Endothelial cell of umbilical vein (primary cell): Measurements from ENCODE around the gene PTAFR. TPM values are rescaled to one million over a fixed set of nuclear protein-coding genes. Genes with fewer than 3 reads are reported as not detected.

Source experiments
- BruUV-seq: library from RNA; stranded (reverse); fragments of 400-500 nt; replicated peaks from 2 replicates; lab custom pipeline; 2021; lab: Mats Ljungman, UMichigan
- CTCF ChIA-PET: fragments of 300-600, 350-600 bp; sonication (Branson Sonifier 250); formaldehyde crosslinking; loops from one replicate; lab custom pipeline; 2021; ENCODE audit warnings: antibody characterized with exemption, inconsistent platforms; lab: Charles Lee
- POLR2A ChIA-PET: fragments of 300-600, 350-600 bp; sonication (Branson Sonifier 250); formaldehyde crosslinking; loops from one replicate; lab custom pipeline; 2021; ENCODE audit warnings: antibody characterized with exemption, inconsistent platforms; lab: Charles Lee
- DNase-seq: peaks from one replicate; pipeline ENCODE4 v3.0.0-alpha.2; 2011; ENCODE audit warnings: low read depth, low spot score
- FAIRE-seq: peaks from 2 replicates; lab custom pipeline; 2011; peaks lifted over from hg19 to GRCh38; lab: Jason Lieb, UNC
- H2AFZ ChIP-seq: 2 replicates; pipeline ENCODE4 v1.6.0; 2012; ENCODE audit warnings: low read depth, low read length, control low read depth, inconsistent platforms
- H3K27ac ChIP-seq: 2 replicates; pipeline ENCODE4 v1.5.1; 2011; ENCODE audit warnings: low read depth, mild to moderate bottlenecking, control low read depth, low read length, moderate library complexity; ENCODE audit not compliant: insufficient read depth
- H3K27me3 ChIP-seq, 2 experiments: 2 replicates each; pipeline versions ENCODE4 v1.6.0 to v1.6.1; 2011; ENCODE audit warnings: low read length in 2 of 2, mixed read lengths in 1 of 2; ENCODE audit not compliant: control insufficient read depth in 2 of 2, insufficient read depth in 2 of 2
- H3K36me3 ChIP-seq, 2 experiments: 2 replicates in 1 of 2; 3 replicates in 1 of 2; pipeline ENCODE4 v1.5.1; 2011; ENCODE audit warnings: low read length in 2 of 2, mild to moderate bottlenecking in 1 of 2, moderate library complexity in 1 of 2; ENCODE audit not compliant: control insufficient read depth in 2 of 2, insufficient read depth in 2 of 2; ENCODE audit errors: extremely low read depth in 1 of 2
- H3K4me1 ChIP-seq: 3 replicates; pipeline ENCODE4 v1.5.1; 2011; ENCODE audit warnings: mild to moderate bottlenecking, low read length; ENCODE audit not compliant: control insufficient read depth, insufficient read depth; ENCODE audit errors: extremely low read depth
- H3K4me2 ChIP-seq: 2 replicates; pipeline ENCODE4 v1.6.1; 2011; ENCODE audit warnings: low read length, control low read depth, mixed read lengths; ENCODE audit not compliant: insufficient read depth
- H3K4me3 ChIP-seq, 3 experiments: fragments of 200-600 bp in 1 of 3; sonication (generic), shearing (Covaris generic) in 1 of 3; replicated peaks in 1 of 3; 2 replicates each; pipeline ENCODE4 v1.5.1; 2011 to 2016; ENCODE audit warnings: control low read depth in 3 of 3, low read length in 3 of 3, mild to moderate bottlenecking in 2 of 3, inconsistent platforms in 1 of 3, low read depth in 1 of 3, moderate library complexity in 1 of 3; ENCODE audit not compliant: insufficient read depth in 1 of 3
- H3K79me2 ChIP-seq: 2 replicates; pipeline ENCODE4 v1.6.0; 2012; ENCODE audit warnings: low read length, inconsistent platforms; ENCODE audit not compliant: control insufficient read depth, insufficient read depth
- H3K9ac ChIP-seq: replicated peaks from 2 replicates; pipeline ENCODE3; 2011; ENCODE audit warnings: low read length, control low read depth; ENCODE audit not compliant: insufficient read depth; ENCODE audit errors: extremely low read depth
- H3K9me1 ChIP-seq: replicated peaks from 3 replicates; pipeline ENCODE4 v1.6.0; 2011; ENCODE audit warnings: mild to moderate bottlenecking, low read length; ENCODE audit not compliant: control insufficient read depth, insufficient read depth; ENCODE audit errors: extremely low read depth
- H3K9me3 ChIP-seq: replicated peaks from 2 replicates; pipeline ENCODE4 v1.5.1; 2012; ENCODE audit warnings: low read length, inconsistent platforms; ENCODE audit not compliant: control insufficient read depth, insufficient read depth
- H4K20me1 ChIP-seq: replicated peaks from 2 replicates; pipeline ENCODE3; 2011; ENCODE audit warnings: mild to moderate bottlenecking, low read length; ENCODE audit not compliant: control insufficient read depth, insufficient read depth; ENCODE audit errors: extremely low read depth
- EZH2 ChIP-seq: IDR thresholded peaks from 2 replicates; pipeline ENCODE4 v1.6.1; 2012; ENCODE audit warnings: borderline replicate concordance, low read depth, mild to moderate bottlenecking, moderate library complexity, low read length, inconsistent platforms; ENCODE audit not compliant: severe bottlenecking
- FOS ChIP-seq: IDR thresholded peaks from 2 replicates; pipeline ENCODE4 v1.6.1; 2011; ENCODE audit warnings: mild to moderate bottlenecking, low read length, moderate library complexity, borderline replicate concordance; ENCODE audit not compliant: insufficient read depth
- GATA2 ChIP-seq: IDR thresholded peaks from 2 replicates; pipeline ENCODE4 v1.7.0; 2011; ENCODE audit warnings: low read depth, mild to moderate bottlenecking, moderate library complexity, mixed read lengths, low read length; ENCODE audit not compliant: insufficient read length, insufficient read depth
- JUN ChIP-seq: IDR thresholded peaks from 2 replicates; pipeline ENCODE4 v1.6.1; 2011; ENCODE audit warnings: borderline replicate concordance, low read depth; ENCODE audit not compliant: insufficient read length, insufficient read depth
- MAX ChIP-seq: IDR thresholded peaks from 2 replicates; pipeline ENCODE4 v1.6.1; 2011; ENCODE audit not compliant: insufficient read depth, insufficient read length
- MYC ChIP-seq: IDR thresholded peaks from one replicate; pipeline ENCODE4 v1.6.1; 2011; ENCODE audit warnings: mild to moderate bottlenecking, low read depth, low read length
- POLR2A ChIP-seq: IDR thresholded peaks from 2 replicates; pipeline ENCODE4 v1.6.1; 2012; ENCODE audit warnings: low read depth, mild to moderate bottlenecking, control low read depth, low read length
- POLR2AphosphoS5 ChIP-seq: IDR thresholded peaks from 2 replicates; pipeline ENCODE4 v1.6.1; 2012; ENCODE audit warnings: low read depth, mild to moderate bottlenecking, control low read depth, low read length, moderate library complexity; ENCODE audit not compliant: insufficient read depth
- dilution Hi-C: fragments of 300-500 bp; cut with MboI; formaldehyde crosslinking; loops from one replicate; pipeline ENCODE4 v1.15.0; 2019; ENCODE audit warnings: low sequenced_read_pairs; ENCODE audit not compliant: extremely low pct_ligation_motif_present
- intact Hi-C: fragments of 100-400 bp; cut with micrococcal nuclease; formaldehyde crosslinking; loops from one replicate; pipeline ENCODE4 v1.10.0; 2022
- polyA plus RNA-seq, 4 experiments: library from polyadenylated mRNA; depleted of rRNA in 3 of 4; stranded (reverse) in 3 of 4; unstranded in 1 of 4; fragments of >200 nt; gene quantifications; 2 replicates each; pipeline versions ENCODE4 v1.2.1 to v1.2.3, GENCODE V29; 2011 to 2012; ENCODE audit warnings: missing spikeins in 1 of 4
- total RNA-seq: library from RNA; stranded (reverse); gene quantifications from 2 replicates; pipeline ENCODE4 v1.2.3, GENCODE V29; 2021
- TF ChIP-seq, protein P1 (sequence below), 2 donors: IDR thresholded peaks; 1 replicate in 1 of 2; 2 replicates in 1 of 2; pipeline ENCODE4 v1.5.1; 2011; ENCODE audit warnings: low read length in 2 of 2, mild to moderate bottlenecking in 2 of 2, moderate library complexity in 2 of 2, control low read depth in 1 of 2, inconsistent platforms in 1 of 2, low read depth in 1 of 2; ENCODE audit not compliant: insufficient read depth in 1 of 2; ENCODE audit errors: extremely low read depth in 1 of 2

The PTAFR gene
- total and polyA plus RNA-seq, 2 donors (not counting 3 experiments of a cell fraction or from before 2014, with no cell fraction given), result 0.20 to 0.32 TPM

GRCh38 chr1:28199328-28200233 lies 23.1 kb upstream of the PTAFR start:
- H3K4me2 ChIP-seq, result no peak overlapping the region
- no peaks in the 10 kb centered on the region for H3K27me3 ChIP-seq
- TF ChIP-seq FOS (no peak), MAX (no peak), EZH2 (no peak), MYC (no peak)
- no peak overlapping the region for H3K4me3 ChIP-seq
- peaks cover 17 to 27% of the 10 kb centered on the region in 2 experiments for H3K36me3 ChIP-seq
- POLR2A ChIA-PET, result no interaction called here
- no peak overlapping the region for H2AFZ ChIP-seq
- DNase-seq (no peak), FAIRE-seq (no peak)
- no peaks in the 10 kb centered on the region for H3K79me2 ChIP-seq
- CTCF ChIA-PET, result no interaction called here
- no peaks in the 10 kb centered on the region for H3K9me3 ChIP-seq
- no peaks in the 10 kb centered on the region for H3K9me1 ChIP-seq
- dilution Hi-C loops (no loop called here), intact Hi-C loops (loop anchor here (10.0 kb wide), 1 partner anchor 215 kb away; no protein-coding TSS in a partner anchor)
- H3K9ac ChIP-seq, result no peak overlapping the region
- no peaks in the 10 kb centered on the region for H4K20me1 ChIP-seq
- no TSS peak for BruUV-seq
- no peak overlapping the region for H3K27ac ChIP-seq
- no peaks in the 10 kb centered on the region for H3K4me1 ChIP-seq

- no peaks in the 10 kb centered on the region for H3K9me1 ChIP-seq
- H3K9me3 ChIP-seq, result no peaks in the 10 kb centered on the region
- H3K4me1 ChIP-seq, result no peaks in the 10 kb centered on the region
- FAIRE-seq, result no peak
- dilution Hi-C loops, result no loop called here
- CTCF ChIA-PET, result interaction anchor here (0.9 to 5.0 kb wide), 3 partner anchors 8 to 107 kb away, joined by 3 to 47 read pairs (median 18); no protein-coding TSS in a partner anchor
- DNase-seq, result no peak
- H3K79me2 ChIP-seq, result no peaks in the 10 kb centered on the region
- H3K27ac ChIP-seq, result no peak overlapping the region
- H3K9ac ChIP-seq, result no peak overlapping the region
- H3K4me3 ChIP-seq, result no peak overlapping the region
- H2AFZ ChIP-seq, result no peak overlapping the region
- intact Hi-C loops, result no loop called here
- POLR2A ChIA-PET, result interaction anchor here (0.6 kb wide), 1 partner anchor 207 kb away, joined by 3 read pairs; no protein-coding TSS in a partner anchor
- no peak overlapping the region for H3K4me2 ChIP-seq
- no peak for TF ChIP-seq POLR2A
- TF ChIP-seq GATA2, result no peak
- TF ChIP-seq, protein P1, sequence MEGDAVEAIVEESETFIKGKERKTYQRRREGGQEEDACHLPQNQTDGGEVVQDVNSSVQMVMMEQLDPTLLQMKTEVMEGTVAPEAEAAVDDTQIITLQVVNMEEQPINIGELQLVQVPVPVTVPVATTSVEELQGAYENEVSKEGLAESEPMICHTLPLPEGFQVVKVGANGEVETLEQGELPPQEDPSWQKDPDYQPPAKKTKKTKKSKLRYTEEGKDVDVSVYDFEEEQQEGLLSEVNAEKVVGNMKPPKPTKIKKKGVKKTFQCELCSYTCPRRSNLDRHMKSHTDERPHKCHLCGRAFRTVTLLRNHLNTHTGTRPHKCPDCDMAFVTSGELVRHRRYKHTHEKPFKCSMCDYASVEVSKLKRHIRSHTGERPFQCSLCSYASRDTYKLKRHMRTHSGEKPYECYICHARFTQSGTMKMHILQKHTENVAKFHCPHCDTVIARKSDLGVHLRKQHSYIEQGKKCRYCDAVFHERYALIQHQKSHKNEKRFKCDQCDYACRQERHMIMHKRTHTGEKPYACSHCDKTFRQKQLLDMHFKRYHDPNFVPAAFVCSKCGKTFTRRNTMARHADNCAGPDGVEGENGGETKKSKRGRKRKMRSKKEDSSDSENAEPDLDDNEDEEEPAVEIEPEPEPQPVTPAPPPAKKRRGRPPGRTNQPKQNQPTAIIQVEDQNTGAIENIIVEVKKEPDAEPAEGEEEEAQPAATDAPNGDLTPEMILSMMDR (IDR thresholded peaks at IDR 0.05; ENCODE audit: extremely low read depth in 1 of 2, insufficient read depth in 1 of 2, low read depth in 1 of 2, low read length in 2 of 2), result no peak
- TF ChIP-seq JUN, result no peak
- TF ChIP-seq FOS, result no peak
- no peak for TF ChIP-seq EZH2
- no peak for TF ChIP-seq MYC
- TF ChIP-seq MAX, result no peak
- no peak for TF ChIP-seq POLR2AphosphoS5
- H3K36me3 ChIP-seq, result peaks cover 11 to 21% of the 10 kb centered on the region in 2 experiments
- no TSS peak for BruUV-seq
- no peaks in the 10 kb centered on the region for H3K27me3 ChIP-seq
- H4K20me1 ChIP-seq, result no peaks in the 10 kb centered on the region
Observed at GRCh38 chr1:28197682-28198415, 21.4 kb upstream of the PTAFR start.
